ENCODE data around the gene RHOH. TPM values are rescaled to one million over a fixed set of nuclear protein-coding genes. Genes with fewer than 3 reads are reported as not detected.

Gene RHOH
- total and polyA plus RNA-seq, 10 of the 15 experiments (the other 5 are each of a cell fraction or from before 2014, with no cell fraction given) = 46.5 to 120 (median 57.9) TPM

- TF ChIP-seq IKZF2 (IDR thresholded peaks at IDR 0.05) = peak; percentile 70 to 87; a peak in 3 of 4 replicates
- no peak for TF ChIP-seq NFYB (IDR thresholded peaks at IDR 0.05; ENCODE audit: insufficient read depth, low read depth, low read length)
- TF ChIP-seq TBL1XR1 (IDR thresholded peaks at IDR 0.05; ENCODE audit: low read depth, low read length) = no peak
- TF ChIP-seq FOS (IDR thresholded peaks at IDR 0.05; ENCODE audit: borderline replicate concordance, extremely low read depth, insufficient read length) = no peak
- no peak for TF ChIP-seq SMARCA5 (IDR thresholded peaks at IDR 0.05)
- TF ChIP-seq SKIL (IDR thresholded peaks at IDR 0.05; ENCODE audit: low read depth, poor library complexity, severe bottlenecking) = no peak
- no peak for TF ChIP-seq ZNF217 (IDR thresholded peaks at IDR 0.05)
- TF ChIP-seq KAT2A (conservative IDR thresholded peaks at IDR 0.05; ENCODE audit: control insufficient read depth, low read depth, low read length) = no peak
- no peak for TF ChIP-seq HCFC1 (IDR thresholded peaks at IDR 0.05; ENCODE audit: low read length)
- TF ChIP-seq SP1 (IDR thresholded peaks at IDR 0.05; ENCODE audit: low read depth, low read length) = no peak
- no peak for TF ChIP-seq TAF1 (IDR thresholded peaks at IDR 0.05; ENCODE audit: borderline replicate concordance, low read depth, low read length)
- no peak for TF ChIP-seq CTCF (IDR thresholded peaks at IDR 0.05 in 2 of 3, conservative IDR thresholded peaks at IDR 0.05 in 1 of 3; ENCODE audit: control insufficient read depth in 2 of 3, extremely low read depth in 1 of 3, insufficient read depth in 1 of 3, low read depth in 3 of 3, low read length in 3 of 3)
- TF ChIP-seq NR2F1 (conservative IDR thresholded peaks at IDR 0.05) = no peak
- no peak for TF ChIP-seq HDAC2 (IDR thresholded peaks at IDR 0.05)
- TF ChIP-seq CHD1 (IDR thresholded peaks at IDR 0.05; ENCODE audit: low read depth, low read length) = no peak
- TF ChIP-seq MTA2 (IDR thresholded peaks at IDR 0.05; ENCODE audit: low read depth) = peak; percentile 96
- TF ChIP-seq ZNF207 (IDR thresholded peaks at IDR 0.05; ENCODE audit: borderline replicate concordance) = no peak
- peak; percentile 97 for TF ChIP-seq ATF7 (IDR thresholded peaks at IDR 0.05; ENCODE audit: low read depth)
- TF ChIP-seq YBX1 (IDR thresholded peaks at IDR 0.05) = no peak
- no peak for TF ChIP-seq BRCA1 (IDR thresholded peaks at IDR 0.05; ENCODE audit: low read depth, low read length)
- TF ChIP-seq USF2 (IDR thresholded peaks at IDR 0.05; ENCODE audit: borderline replicate concordance, low read depth, low read length) = no peak
- TF ChIP-seq BHLHE40 (IDR thresholded peaks at IDR 0.05; ENCODE audit: borderline replicate concordance in 1 of 2, low read depth in 2 of 2, low read length in 1 of 2) = no peak; a peak in 1 of 4 replicates
- TF ChIP-seq ZBTB4 (CRISPR knock-in tag; IDR thresholded peaks at IDR 0.05) = no peak
- TF ChIP-seq CBFB (IDR thresholded peaks at IDR 0.05; ENCODE audit: low read depth) = no peak
Observed at GRCh38 chr4:40170588-40170987, 26.2 kb upstream of the RHOH start (continued).

Data from GM12878 (cell line).